ENCODE results near the gene KCNQ5. TPM values are rescaled to one million over a fixed set of nuclear protein-coding genes. Genes with fewer than 3 reads are reported as not detected.

The KCNQ5 gene
- total RNA-seq, 1 experiment from 2014 or later: 2.0 TPM

GRCh38 chr6:72789145-72789544 is 167.3 kb downstream of the KCNQ5 start:
- no peak for DNase-seq (ENCODE audit: low spot score)
- ChIA-PET CTCF (no interaction called here), POLR2A (no interaction called here)
- TF ChIP-seq FOXP1 (CRISPR knock-in tag; IDR thresholded peaks at IDR 0.05; ENCODE audit: borderline replicate concordance): no peak
- no peak for TF ChIP-seq GTF2I (CRISPR knock-in tag; conservative IDR thresholded peaks at IDR 0.05)
- no peak for TF ChIP-seq CREB1 (CRISPR knock-in tag; IDR thresholded peaks at IDR 0.05)
- no peak for TF ChIP-seq ZSCAN18 (CRISPR knock-in tag; IDR thresholded peaks at IDR 0.05)
- TF ChIP-seq CDX4 (CRISPR knock-in tag; IDR thresholded peaks at IDR 0.05; ENCODE audit: borderline replicate concordance): no peak
- no peak for TF ChIP-seq ZNF219 (CRISPR knock-in tag; IDR thresholded peaks at IDR 0.05; ENCODE audit: borderline replicate concordance)
- no peak for TF ChIP-seq ZNF423 (CRISPR knock-in tag; IDR thresholded peaks at IDR 0.05)
- TF ChIP-seq ESRRA (CRISPR knock-in tag; IDR thresholded peaks at IDR 0.05; ENCODE audit: borderline replicate concordance): no peak
- TF ChIP-seq FOXK1 (CRISPR knock-in tag; IDR thresholded peaks at IDR 0.05): no peak
- no peak for TF ChIP-seq ZNF425 (CRISPR knock-in tag; conservative IDR thresholded peaks at IDR 0.05)
- no peak for TF ChIP-seq ZNF396 (CRISPR knock-in tag; IDR thresholded peaks at IDR 0.05; ENCODE audit: borderline replicate concordance)
- TF ChIP-seq SMAD3 (CRISPR knock-in tag; IDR thresholded peaks at IDR 0.05; ENCODE audit: borderline replicate concordance): no peak
- TF ChIP-seq NFE2L1 (CRISPR knock-in tag; IDR thresholded peaks at IDR 0.05): no peak
- TF ChIP-seq JAZF1 (CRISPR knock-in tag; IDR thresholded peaks at IDR 0.05): no peak
- TF ChIP-seq ELF4 (CRISPR knock-in tag; IDR thresholded peaks at IDR 0.05; ENCODE audit: low read depth): no peak
- no peak for TF ChIP-seq EMX1 (CRISPR knock-in tag; IDR thresholded peaks at IDR 0.05)
- TF ChIP-seq TCF7 (CRISPR knock-in tag; IDR thresholded peaks at IDR 0.05; ENCODE audit: low read depth): no peak
- TF ChIP-seq FOXP4 (CRISPR knock-in tag; IDR thresholded peaks at IDR 0.05): no peak
- H3K4me1 Mint-ChIP-seq: peaks cover 10% of the 10 kb centered on the region
- H3K36me3 Mint-ChIP-seq: no peaks in the 10 kb centered on the region
- no peak overlapping the region for H3K27ac Mint-ChIP-seq
- no peak for ATAC-seq
- no peaks in the 10 kb centered on the region for H3K27me3 Mint-ChIP-seq (ENCODE audit: low read depth)
- no peaks in the 10 kb centered on the region for H3K9me3 Mint-ChIP-seq
- H3K4me3 Mint-ChIP-seq: no peak overlapping the region

- ChIA-PET POLR2A (no interaction called here), CTCF (no interaction called here)
- ATAC-seq (no peak), DNase-seq (ENCODE audit: low spot score) (no peak)
- Mint-ChIP-seq H3K4me3 (no peak overlapping the region), H3K9me3 (no peaks in the 10 kb centered on the region), H3K36me3 (no peaks in the 10 kb centered on the region), H3K27ac (no peak overlapping the region), H3K4me1 (peaks cover 6% of the 10 kb centered on the region), H3K27me3 (ENCODE audit: low read depth) (no peaks in the 10 kb centered on the region)
- TF ChIP-seq ZBTB21 (CRISPR knock-in tag; IDR thresholded peaks at IDR 0.05; ENCODE audit: borderline replicate concordance) (no peak), GRHL2 (CRISPR knock-in tag; IDR thresholded peaks at IDR 0.05; ENCODE audit: insufficient replicate concordance, severe bottlenecking) (no peak), CREM (CRISPR knock-in tag; IDR thresholded peaks at IDR 0.05) (no peak), SOX15 (CRISPR knock-in tag; IDR thresholded peaks at IDR 0.05) (no peak), TEAD1 (CRISPR knock-in tag; IDR thresholded peaks at IDR 0.05) (no peak), ZNF138 (CRISPR knock-in tag; conservative IDR thresholded peaks at IDR 0.05) (no peak), ATF3 (CRISPR knock-in tag; conservative IDR thresholded peaks at IDR 0.05) (no peak), CDX4 (CRISPR knock-in tag; IDR thresholded peaks at IDR 0.05; ENCODE audit: borderline replicate concordance) (no peak), ZNF416 (CRISPR knock-in tag; IDR thresholded peaks at IDR 0.05) (no peak), ZMAT4 (CRISPR knock-in tag; IDR thresholded peaks at IDR 0.05) (no peak), FOXP1 (CRISPR knock-in tag; IDR thresholded peaks at IDR 0.05; ENCODE audit: borderline replicate concordance) (no peak), NFE2L1 (CRISPR knock-in tag; IDR thresholded peaks at IDR 0.05) (no peak), ATF1 (CRISPR knock-in tag; IDR thresholded peaks at IDR 0.05) (no peak), ETV6 (CRISPR knock-in tag; IDR thresholded peaks at IDR 0.05) (no peak), GABPB1 (CRISPR knock-in tag; IDR thresholded peaks at IDR 0.05) (no peak), NFYB (CRISPR knock-in tag; conservative IDR thresholded peaks at IDR 0.05; ENCODE audit: low read depth) (no peak)
Measured at GRCh38 chr6:72792692-72793091, 170.8 kb downstream of the KCNQ5 start.

Data from WTC11 (cell line).